GM19324 (cell line): ENCODE data around the gene PCSK7.
A peak's percentile ranks its signal among the peaks of the same experiment; 100 is the strongest.
"Not testable (repeated sequence)": the region's sequence is repeated elsewhere in the genome, so short reads cannot be mapped to it uniquely, and the experiment has no call there.

Source experiments
- ATAC-seq: cut with Tn5 transposase; IDR thresholded peaks from one replicate; pipeline ENCODE4 v1.9.1; 2021; ENCODE audit warnings: mild to moderate bottlenecking, moderate library complexity; ENCODE audit not compliant: unreplicated experiment, low FRiP score

Gene PCSK7

GRCh38 chr11:117231842-117232091 is at the start of gene PCSK7:
PCSK7 (minus strand) TSS chr11:117232073; CDS start chr11:117229844, 2,229 bp downstream.
- ATAC-seq = no peak

DNA sequence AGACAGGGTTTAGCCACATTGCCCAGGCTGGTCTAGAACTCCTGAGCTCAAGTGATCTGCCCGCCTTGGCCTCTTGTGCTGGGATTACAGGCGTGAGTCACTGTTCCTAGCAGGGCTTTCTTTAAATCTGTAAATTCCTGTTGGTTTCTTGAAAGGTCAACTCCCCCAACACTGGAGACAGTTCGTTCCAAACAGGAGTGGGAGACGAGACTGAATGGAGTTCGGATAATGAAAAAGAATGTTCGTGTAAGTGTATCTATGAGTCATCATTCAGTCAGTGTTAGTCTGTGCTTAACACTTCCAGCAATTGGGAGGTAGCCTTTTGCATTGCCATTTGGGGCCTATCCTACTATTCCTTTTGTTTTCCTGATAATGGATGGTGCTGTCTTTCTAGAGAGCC is 49.3 kb upstream of the PCSK7 start:
- no peak for ATAC-seq

- no peak for ATAC-seq
These were observed 48.0 kb upstream of the PCSK7 start for GRCh38 chr11:117279711-117280376.

DNA sequence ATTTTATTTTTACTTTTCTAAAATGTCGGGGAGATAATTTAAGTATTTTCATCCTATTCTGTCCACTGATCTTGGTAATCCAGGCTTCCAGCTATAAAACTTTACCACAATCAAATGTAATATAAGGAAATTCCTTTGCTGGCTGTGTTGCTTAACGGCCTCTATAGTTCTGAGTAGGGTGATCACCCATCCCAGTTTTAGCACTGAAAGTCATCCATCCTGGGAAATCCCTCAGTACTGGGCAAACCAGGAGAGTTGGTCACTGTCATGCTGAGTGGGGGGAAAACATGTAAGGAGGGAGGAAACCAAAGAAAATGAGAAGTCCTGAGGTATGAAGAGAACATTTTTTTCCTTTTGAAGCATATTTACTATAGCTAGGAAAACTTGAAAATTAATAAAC is 46.5 kb upstream of the PCSK7 start:
- no peak for ATAC-seq

DNA sequence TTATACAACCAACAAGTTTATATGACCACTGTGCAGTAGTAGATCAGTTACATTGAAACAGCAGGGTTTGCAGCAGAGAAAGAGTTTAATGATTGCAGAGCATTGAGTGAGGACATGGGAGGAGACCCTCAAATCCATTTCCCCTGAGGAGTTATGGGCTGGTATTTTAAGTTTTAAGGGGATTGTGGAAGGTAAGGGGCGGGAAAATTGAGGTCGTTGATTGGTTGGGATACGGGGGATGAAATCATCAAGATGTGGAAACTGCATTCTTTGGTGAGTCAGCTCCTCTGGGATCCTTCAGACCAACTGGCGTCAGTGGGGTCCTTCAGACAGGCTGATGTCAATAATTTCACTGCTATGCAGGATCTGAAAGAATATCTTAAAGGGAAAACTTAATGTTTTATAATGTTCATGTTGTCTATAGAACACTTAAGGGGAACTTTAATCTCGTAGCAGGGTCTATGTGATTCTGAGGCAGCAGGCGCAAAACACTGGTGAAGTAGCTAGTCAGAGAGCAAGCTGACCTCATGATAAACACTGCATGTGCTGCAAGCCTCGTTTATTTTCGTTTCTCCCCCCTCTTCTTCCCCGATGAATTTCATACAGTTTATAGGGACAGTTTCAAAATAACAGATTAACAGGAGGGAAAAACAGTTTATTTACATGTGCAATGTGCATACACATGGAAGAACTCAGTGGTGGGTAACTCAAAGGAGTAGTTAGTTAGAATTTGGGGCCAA is 41.8 kb upstream of the PCSK7 start:
- no peak for ATAC-seq

- not testable (repeated sequence) for ATAC-seq
These were observed 40.3 kb upstream of the PCSK7 start for GRCh38 chr11:117272175-117272574.

- ATAC-seq = no peak
These were observed 39.3 kb upstream of the PCSK7 start for GRCh38 chr11:117271208-117271607.

DNA sequence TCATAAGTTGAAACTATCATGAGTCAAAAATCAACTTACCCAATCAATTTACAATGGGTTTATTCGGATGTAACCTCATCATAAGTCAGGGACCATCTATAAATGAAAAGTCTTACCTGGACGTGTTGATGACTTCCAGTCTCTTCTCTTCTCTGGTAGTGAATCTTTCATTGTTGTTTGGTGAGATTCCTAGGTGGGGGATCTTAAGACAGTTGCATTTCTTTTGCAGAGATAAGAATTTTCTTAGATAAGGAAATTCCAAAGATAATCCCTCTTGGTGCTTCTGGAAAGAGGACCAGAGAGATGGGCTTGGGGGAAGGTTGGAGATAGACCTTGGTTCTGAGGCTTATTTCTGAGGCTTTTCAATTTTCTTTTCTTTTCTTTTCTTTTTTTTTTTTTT is 38.0 kb upstream of the PCSK7 start:
- no peak for ATAC-seq

DNA sequence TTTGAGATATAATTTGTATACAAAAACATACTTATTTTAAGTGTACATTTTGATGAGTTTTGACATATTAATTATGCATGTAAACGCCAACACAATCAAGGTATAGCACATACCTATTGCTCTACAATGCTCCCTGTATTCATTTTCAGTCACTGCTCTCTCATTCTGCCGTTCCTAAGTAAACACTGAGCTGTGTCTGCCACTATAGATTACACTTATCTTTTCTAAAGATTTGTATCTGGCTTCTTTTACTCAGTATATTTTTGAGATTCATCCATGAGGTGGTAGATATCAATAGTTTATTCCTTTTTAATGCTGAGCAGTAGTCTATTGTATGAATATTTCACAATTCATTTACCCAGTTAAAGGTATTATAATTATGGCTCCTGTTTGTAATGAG is 33.9 kb upstream of the PCSK7 start:
- no peak for ATAC-seq

GRCh38 chr11:117264624-117265323 is 32.9 kb upstream of the PCSK7 start:
- not testable (repeated sequence) for ATAC-seq

DNA sequence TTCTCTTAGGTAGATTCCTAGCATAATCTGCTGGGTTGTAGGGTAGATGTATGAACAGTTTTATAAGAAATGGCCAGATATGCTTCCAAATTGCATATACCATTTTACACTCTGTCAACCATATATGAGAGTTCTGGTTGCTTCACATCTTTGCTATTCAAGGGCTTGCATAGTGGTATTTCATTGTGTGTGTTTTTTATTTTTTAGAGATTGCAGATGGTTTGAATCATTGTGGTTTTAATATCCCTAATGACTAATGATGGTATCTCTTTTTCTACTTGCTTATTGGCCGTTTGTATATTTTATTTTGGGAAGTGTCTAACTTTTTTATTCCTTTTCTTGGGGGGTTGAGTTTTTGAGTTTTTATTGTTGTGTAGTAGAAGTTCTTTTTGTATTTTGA is 27.5 kb upstream of the PCSK7 start:
- no peak for ATAC-seq

GRCh38 chr11:117258576-117258975 is 26.7 kb upstream of the PCSK7 start:
- ATAC-seq = no peak

DNA sequence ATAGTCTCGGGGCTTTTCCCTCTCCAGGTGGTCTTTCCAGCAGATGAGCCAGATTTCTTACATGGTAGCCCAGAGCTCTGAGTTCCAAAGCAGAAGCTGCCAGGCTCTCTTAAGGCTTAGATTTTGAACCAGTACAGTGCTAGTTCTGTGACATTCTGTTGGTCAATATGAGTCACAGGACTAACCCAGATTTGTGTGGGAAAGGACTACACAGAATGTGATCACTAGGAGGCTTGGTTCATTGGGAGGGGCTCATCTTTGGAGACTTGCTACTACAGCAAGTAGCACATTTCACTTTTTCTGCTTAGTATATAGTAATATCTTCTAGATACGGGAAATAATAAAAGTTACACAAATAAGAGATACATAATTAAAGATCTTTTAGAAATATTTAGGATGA is 24.7 kb upstream of the PCSK7 start:
- ATAC-seq = no peak

GRCh38 chr11:117255966-117256365 is 24.1 kb upstream of the PCSK7 start:
- no peak for ATAC-seq

DNA sequence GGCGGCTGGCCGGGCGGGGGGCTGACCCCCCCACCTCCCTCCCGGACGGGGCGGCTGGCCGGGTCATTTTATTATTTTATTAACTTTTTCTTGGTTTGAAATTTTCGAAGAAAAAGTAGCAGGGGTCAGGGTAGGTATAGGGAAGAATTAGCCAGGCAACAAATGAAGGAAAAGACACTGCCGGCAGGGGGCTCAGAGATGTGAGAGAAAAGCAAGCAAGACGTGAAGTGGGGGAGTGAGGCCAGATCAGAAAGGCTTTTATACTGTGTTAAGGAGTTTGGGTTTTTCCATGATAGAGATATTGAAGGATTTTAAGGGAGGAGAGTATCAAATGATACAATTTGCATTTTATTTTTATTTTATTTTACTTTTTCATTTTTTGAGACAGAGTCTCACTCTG is 19.6 kb upstream of the PCSK7 start:
- no peak for ATAC-seq

DNA sequence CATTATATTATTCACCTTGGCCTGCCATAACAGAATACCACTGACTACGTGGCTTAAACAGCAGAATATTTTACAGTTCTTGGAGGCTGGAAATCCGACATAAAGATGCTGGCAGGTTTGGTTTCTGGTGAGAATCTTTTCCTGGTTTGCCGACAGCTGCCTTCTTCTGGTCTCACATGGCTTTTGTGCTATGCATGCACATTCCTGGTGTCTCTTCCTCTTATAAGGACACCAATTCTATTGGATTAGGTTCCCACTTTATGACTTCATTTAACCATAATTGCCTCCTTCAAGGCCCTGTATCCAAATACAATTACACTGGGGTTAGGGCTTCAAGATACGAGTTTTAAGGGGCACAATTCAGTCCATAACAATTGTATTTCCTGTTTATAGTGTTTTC is 17.7 kb upstream of the PCSK7 start:
- no peak for ATAC-seq

DNA sequence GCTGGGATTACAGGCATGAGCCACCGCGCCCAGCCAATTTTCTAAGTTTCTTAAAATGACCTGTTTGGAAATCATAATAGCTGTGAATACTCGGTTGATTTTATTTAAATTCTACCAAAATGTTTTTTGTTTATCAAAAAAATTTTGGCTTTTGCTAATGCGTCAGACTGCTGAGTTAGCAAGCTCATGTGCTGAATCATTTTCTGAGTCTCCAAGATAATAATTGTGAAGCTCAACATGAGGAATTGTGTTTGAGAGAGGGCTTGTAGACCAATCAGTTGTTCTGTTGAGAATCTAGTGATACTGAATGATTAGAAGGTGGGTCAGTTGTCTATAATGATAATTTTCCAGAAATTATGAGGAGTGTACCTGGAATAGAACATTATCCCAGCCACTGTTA is 16.5 kb upstream of the PCSK7 start:
- no peak for ATAC-seq

GRCh38 chr11:117239295-117239694 is 7.4 kb upstream of the PCSK7 start:
- no peak for ATAC-seq

DNA sequence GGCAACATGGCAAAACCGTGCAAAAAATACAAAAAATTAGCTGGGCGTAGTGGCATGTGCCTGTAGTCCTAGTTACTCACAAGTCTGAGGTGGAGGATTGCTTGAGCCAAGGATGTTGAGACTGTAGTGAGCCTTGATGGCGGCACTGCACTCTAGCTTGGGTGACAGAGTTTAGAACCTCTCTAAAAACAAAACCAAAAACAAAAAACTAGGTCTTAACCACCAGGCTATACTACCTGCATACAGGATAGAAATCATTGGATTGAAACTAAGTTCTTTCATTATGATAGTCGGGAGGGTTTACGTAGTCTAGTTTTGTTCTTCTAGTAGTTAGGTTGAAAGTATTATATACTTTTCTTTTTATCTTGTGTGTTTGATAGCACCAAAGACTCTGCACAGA is 6.3 kb upstream of the PCSK7 start:
- ATAC-seq = no peak

DNA sequence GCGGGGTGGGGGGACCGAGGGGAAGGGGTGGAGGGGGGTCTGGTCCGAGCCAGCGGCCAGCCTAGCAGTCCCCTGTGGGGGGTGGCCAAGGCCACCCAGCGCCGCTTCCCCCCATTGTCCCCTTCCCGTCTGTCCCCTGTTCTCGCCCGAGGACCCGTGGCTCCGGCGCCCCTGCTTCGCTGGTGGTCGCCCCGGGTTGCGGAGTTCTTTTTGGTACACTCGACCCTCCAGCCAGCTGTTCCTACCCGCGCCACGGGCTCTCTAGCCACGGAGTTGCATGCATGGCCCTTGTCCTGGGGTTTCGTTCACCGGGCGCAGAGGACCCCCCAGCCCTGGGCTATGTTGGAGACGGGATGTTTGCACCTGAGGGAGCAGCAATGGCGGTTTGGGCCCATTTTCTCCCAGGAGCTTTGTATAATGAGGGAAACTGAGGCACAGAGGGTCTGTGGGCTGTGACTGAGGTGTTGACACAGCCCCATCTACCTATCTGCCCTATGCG is 1.1 kb upstream of the PCSK7 start:
- no peak for ATAC-seq

DNA sequence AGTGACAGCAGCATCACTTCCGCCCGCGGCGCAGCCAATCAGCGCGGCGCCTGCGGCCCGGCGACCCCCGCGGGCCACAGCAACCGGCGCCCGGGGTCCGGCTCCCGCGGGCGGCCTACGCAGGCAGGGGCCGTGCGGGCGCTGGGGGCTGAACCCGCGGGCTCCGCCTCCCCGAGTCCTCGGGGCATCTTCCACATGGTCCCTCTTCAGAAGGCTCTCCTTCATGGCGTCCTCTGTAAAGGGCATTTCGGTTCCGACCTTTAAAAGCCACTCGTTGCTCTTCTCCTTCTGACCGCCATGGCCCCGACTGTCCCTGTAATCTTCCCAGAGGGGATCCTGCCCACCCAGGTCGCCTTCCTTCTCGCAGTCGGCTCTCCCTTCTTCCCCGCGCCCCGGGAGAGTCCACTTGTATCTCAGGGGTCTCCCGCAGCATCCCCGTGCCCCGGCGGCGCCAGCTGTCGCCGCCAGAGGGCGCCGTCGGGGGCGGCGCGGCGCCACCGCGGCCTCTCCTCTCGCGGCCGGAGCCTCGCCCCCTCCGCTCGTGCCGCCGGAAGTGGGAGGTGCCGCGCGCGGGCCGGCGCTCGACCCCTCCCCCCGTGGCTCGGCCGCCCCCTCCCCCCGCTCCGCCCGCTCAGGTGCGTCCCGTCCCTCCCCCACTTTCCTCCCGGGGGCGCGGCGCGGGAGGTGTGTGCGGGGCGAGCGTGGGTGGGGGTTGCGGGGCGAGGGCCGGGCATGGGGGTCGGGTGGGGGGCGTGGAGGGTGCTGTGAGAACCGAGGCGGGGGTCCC is 412 bp upstream of the PCSK7 start, which contains the start of gene RNF214:
RNF214 (plus strand) TSS at position 580 of the 787 bp plus-strand sequence. CDS start 1,602 bp downstream, outside the sequence.
- peak; percentile 83 for ATAC-seq
